ENCODE data around the gene SHTN1.

DNA sequence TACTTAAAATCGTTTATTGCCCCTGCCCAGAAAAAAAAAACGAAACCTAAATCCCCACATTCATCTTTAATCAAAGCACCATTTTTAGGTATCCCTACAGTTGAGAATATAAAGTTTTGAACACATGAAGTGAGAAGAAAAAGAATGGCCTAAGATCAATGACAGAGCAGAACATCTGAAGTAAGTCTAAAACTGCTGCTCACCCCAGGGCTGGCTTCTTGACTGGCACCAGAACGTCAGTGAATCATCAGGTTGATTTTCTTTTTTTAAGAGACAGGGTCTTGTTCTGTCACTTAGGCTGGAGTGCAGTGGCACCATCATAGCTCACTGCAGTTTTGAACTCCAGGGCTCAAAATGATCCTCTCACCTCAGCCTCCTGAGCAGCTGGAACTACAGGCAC is 24.9 kb downstream of the SHTN1 start:
- TF ChIP-seq ARNT (IDR thresholded peaks at IDR 0.05) (no peak), ELF4 (IDR thresholded peaks at IDR 0.05) (no peak), HDGF (IDR thresholded peaks at IDR 0.05; ENCODE audit: borderline replicate concordance) (no peak), LEF1 (IDR thresholded peaks at IDR 0.05; ENCODE audit: borderline replicate concordance) (no peak), FOXM1 (IDR thresholded peaks at IDR 0.05; ENCODE audit: borderline replicate concordance) (no peak), FOXK2 (IDR thresholded peaks at IDR 0.05) (no peak), SP1 (IDR thresholded peaks at IDR 0.05) (no peak), ZNF384 (IDR thresholded peaks at IDR 0.05) (no peak), CTBP1 (IDR thresholded peaks at IDR 0.05; ENCODE audit: borderline replicate concordance) (no peak), FOXA1 (IDR thresholded peaks at IDR 0.05) (no peak), BHLHE40 (IDR thresholded peaks at IDR 0.05; ENCODE audit: borderline replicate concordance) (no peak), TARDBP (IDR thresholded peaks at IDR 0.05) (no peak)
- TF ChIP-seq, protein P1, sequence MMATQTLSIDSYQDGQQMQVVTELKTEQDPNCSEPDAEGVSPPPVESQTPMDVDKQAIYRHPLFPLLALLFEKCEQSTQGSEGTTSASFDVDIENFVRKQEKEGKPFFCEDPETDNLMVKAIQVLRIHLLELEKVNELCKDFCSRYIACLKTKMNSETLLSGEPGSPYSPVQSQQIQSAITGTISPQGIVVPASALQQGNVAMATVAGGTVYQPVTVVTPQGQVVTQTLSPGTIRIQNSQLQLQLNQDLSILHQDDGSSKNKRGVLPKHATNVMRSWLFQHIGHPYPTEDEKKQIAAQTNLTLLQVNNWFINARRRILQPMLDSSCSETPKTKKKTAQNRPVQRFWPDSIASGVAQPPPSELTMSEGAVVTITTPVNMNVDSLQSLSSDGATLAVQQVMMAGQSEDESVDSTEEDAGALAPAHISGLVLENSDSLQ (IDR thresholded peaks at IDR 0.05): no peak
